ENCODE data around the gene ASB1. TPM values are rescaled to one million over a fixed set of nuclear protein-coding genes. Genes with fewer than 3 reads are reported as not detected.

Gene ASB1
- total RNA-seq, 1 donor from 2014 or later = 16.7 TPM

DNA sequence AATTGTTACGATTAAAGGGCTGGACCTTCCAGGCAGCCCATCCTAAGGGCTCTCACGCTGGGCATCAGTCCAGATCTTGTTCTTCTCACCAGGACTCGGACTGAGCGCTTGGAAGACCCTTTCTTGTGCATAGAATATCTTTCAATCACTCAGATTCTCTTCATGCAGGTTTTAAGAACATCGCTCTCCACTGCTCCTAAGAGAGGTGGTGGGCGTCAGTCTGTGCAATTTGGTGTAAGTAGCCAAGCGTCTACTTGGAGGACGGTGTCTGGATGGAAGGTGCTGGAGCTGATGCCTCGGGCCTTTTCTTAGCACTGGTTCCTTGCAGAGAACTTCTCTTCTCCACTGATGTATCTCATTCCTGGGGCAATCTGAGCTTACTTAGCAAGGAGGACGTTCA, 68.7 kb downstream of the ASB1 start:
- intact Hi-C loops (cut with DNase I) = no loop called here
- TF ChIP-seq CTCF (IDR thresholded peaks at IDR 0.05) (no peak), POLR2A (IDR thresholded peaks at IDR 0.05) (no peak), POLR2AphosphoS5 (IDR thresholded peaks at IDR 0.05; ENCODE audit: insufficient read depth in 1 of 2, low read depth in 1 of 2) (no peak)
- DNase-seq (ENCODE audit: extremely low spot score in 2 of 2) = peak in 1 of 2 donors; percentile 37
- Histone ChIP-seq H3K36me3 (no peaks in the 10 kb centered on the region), H3K4me3 (no peak overlapping the region), H3K9me3 (no peaks in the 10 kb centered on the region), H3K4me1 (no peaks in the 10 kb centered on the region), H3K27me3 (no peaks in the 10 kb centered on the region), H3K27ac (no peak overlapping the region)

- Histone ChIP-seq H3K9me3 (no peaks in the 10 kb centered on the region), H3K4me3 (no peak overlapping the region), H3K27me3 (no peaks in the 10 kb centered on the region), H3K27ac (no peak overlapping the region), H3K4me1 (no peaks in the 10 kb centered on the region), H3K36me3 (no peaks in the 10 kb centered on the region)
- intact Hi-C loops (cut with DNase I) = no loop called here
- peak; percentile 79 to 95 for DNase-seq (ENCODE audit: extremely low spot score in 2 of 2)
- TF ChIP-seq CTCF (IDR thresholded peaks at IDR 0.05) (no peak), POLR2A (IDR thresholded peaks at IDR 0.05) (no peak), POLR2AphosphoS5 (IDR thresholded peaks at IDR 0.05; ENCODE audit: insufficient read depth in 1 of 2, low read depth in 1 of 2) (no peak)
These were observed 70.3 kb downstream of the ASB1 start for GRCh38 chr2:238496756-238497609.

GRCh38 chr2:238497610-238498005, 70.9 kb downstream of the ASB1 start:
- intact Hi-C loops (cut with DNase I) = no loop called here
- no peak for DNase-seq (ENCODE audit: extremely low spot score in 2 of 2)
- TF ChIP-seq POLR2A (IDR thresholded peaks at IDR 0.05) = no peak
- TF ChIP-seq CTCF (IDR thresholded peaks at IDR 0.05) = no peak
- no peak for TF ChIP-seq POLR2AphosphoS5 (IDR thresholded peaks at IDR 0.05; ENCODE audit: insufficient read depth in 1 of 2, low read depth in 1 of 2)

DNA sequence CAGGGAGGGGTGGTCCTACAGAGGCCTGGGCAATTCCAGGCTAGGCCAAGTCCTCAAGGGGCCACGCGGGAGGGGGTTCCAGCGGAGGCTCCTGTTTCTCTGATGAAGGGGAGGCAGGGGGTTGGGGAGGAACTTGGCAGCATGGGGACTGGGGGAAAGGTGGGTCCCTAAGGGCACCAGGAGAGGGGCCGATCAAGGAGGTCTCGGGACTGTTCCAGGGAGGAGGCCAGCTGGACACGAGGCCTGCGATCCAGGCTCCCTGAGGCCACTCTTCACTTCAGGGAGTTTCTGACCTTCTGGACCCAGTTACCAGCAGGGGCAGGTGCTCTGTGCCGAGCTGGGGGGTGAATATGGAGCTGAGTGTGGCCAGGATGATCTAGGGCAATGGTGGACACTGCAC, 71.5 kb downstream of the ASB1 start:
- TF ChIP-seq CTCF (IDR thresholded peaks at IDR 0.05) (no peak), POLR2A (IDR thresholded peaks at IDR 0.05) (no peak)
- Histone ChIP-seq H3K27me3 (no peaks in the 10 kb centered on the region), H3K4me3 (no peak overlapping the region), H3K36me3 (no peaks in the 10 kb centered on the region), H3K27ac (no peak overlapping the region), H3K9me3 (no peaks in the 10 kb centered on the region), H3K4me1 (no peaks in the 10 kb centered on the region)
- intact Hi-C loops (cut with DNase I) = no loop called here
- peak in 1 of 2 donors; percentile 46 for DNase-seq (ENCODE audit: extremely low spot score in 2 of 2)

More at GRCh38 chr2:238497610-238498005, 70.9 kb downstream of the ASB1 start:
- no peaks in the 10 kb centered on the region for H3K9me3 ChIP-seq
- H3K4me1 ChIP-seq = no peaks in the 10 kb centered on the region
- H3K27me3 ChIP-seq = no peaks in the 10 kb centered on the region
- H3K36me3 ChIP-seq = no peaks in the 10 kb centered on the region
- no peak overlapping the region for H3K27ac ChIP-seq
- no peak overlapping the region for H3K4me3 ChIP-seq

GRCh38 chr2:238498691-238499295, 72.1 kb downstream of the ASB1 start:
- peak in 1 of 2 donors; percentile 61 for DNase-seq (ENCODE audit: extremely low spot score in 2 of 2)
- Histone ChIP-seq H3K4me3 (no peak overlapping the region), H3K9me3 (no peaks in the 10 kb centered on the region), H3K36me3 (no peaks in the 10 kb centered on the region), H3K27ac (no peak overlapping the region), H3K27me3 (no peaks in the 10 kb centered on the region), H3K4me1 (no peaks in the 10 kb centered on the region)
- intact Hi-C loops (cut with DNase I) = no loop called here
- no peak for TF ChIP-seq POLR2AphosphoS5 (IDR thresholded peaks at IDR 0.05; ENCODE audit: insufficient read depth in 1 of 2, low read depth in 1 of 2)
- TF ChIP-seq CTCF (IDR thresholded peaks at IDR 0.05) = no peak
- TF ChIP-seq POLR2A (IDR thresholded peaks at IDR 0.05) = no peak

Data from vagina (tissue), 2 donors.